Brain microvascular endothelial cell (primary cell): ENCODE results near the gene HSBP1L1.

ENCODE experiments used
- DNase-seq: peaks from one replicate; pipeline ENCODE4 v3.0.0-alpha.2; 2020
- H3K27ac ChIP-seq: fragments of 250-450 bp; sonication (Bioruptor Pico); 2 replicates; pipeline ENCODE4 v1.5.1; 2020; ENCODE audit warnings: mild to moderate bottlenecking, moderate library complexity
- H3K27me3 ChIP-seq: fragments of 250-450 bp; sonication (Bioruptor Pico); replicated peaks from 2 replicates; pipeline ENCODE4 v1.5.1; 2020; ENCODE audit warnings: mild to moderate bottlenecking
- H3K36me3 ChIP-seq: fragments of 250-450 bp; sonication (Bioruptor Pico); replicated peaks from 2 replicates; pipeline ENCODE4 v1.5.1; 2020; ENCODE audit warnings: mild to moderate bottlenecking
- H3K4me3 ChIP-seq: 2 replicates; pipeline ENCODE4 v1.5.1; 2011; ENCODE audit warnings: low read depth, mild to moderate bottlenecking, control low read depth, low read length, moderate library complexity
- in situ Hi-C: cut with HindIII; loops from 2 replicates; pipeline ENCODE4 v1.10.0; 2017; ENCODE audit warnings: low sequenced_read_pairs, low pct_ligation_motif_present
- TF ChIP-seq, protein P1 (sequence below): IDR thresholded peaks from 2 replicates; pipeline ENCODE4 v1.5.1; 2011; ENCODE audit warnings: low read depth, mild to moderate bottlenecking, moderate library complexity, low read length, control low read depth, inconsistent platforms; ENCODE audit errors: missing control alignments

Gene HSBP1L1

DNA sequence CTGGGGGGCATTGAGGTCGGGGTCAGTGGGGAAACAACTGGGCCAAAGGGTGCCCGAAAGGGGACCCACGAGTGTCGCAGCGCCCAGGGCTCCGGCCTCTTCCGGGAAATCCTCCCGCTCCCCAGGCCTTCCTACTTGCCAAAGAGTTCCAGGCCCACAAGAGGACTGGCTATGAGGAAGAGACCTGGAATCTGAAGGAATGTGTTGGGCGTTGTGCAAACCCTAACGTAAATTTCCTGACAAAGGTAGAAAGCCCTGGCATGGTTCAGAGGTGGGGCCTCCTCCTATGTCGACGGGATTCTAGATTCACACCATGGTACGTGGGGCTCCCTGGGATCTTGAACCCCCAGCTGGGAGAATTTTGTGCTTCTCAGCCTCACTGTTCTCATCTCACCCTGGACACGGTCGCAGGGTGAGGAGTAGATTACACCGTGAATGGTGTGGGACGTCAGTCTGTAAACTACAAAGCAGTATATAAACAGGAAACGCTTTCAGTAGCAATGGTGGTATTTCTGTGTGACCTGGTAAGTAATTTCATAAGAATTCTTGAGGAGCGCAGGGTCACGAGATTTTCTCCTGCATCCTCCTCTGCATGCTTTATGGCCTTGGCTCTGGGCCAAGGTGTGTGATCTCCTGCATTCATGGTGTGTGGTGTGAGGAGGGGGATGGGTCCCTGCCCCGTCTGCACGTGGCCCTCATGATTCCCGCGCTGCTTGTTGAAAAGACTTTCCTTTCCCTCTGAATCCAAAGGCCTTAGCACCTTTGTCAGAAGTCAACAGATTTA is 868 bp downstream of the HSBP1L1 start:
- H3K36me3 ChIP-seq = peaks cover under 1% of the 10 kb centered on the region
- peak overlapping the region; percentile 52 for H3K4me3 ChIP-seq
- no peaks in the 10 kb centered on the region for H3K27me3 ChIP-seq
- in situ Hi-C loops = no loop called here
- peak; percentile 61 for DNase-seq
- TF ChIP-seq, protein P1, sequence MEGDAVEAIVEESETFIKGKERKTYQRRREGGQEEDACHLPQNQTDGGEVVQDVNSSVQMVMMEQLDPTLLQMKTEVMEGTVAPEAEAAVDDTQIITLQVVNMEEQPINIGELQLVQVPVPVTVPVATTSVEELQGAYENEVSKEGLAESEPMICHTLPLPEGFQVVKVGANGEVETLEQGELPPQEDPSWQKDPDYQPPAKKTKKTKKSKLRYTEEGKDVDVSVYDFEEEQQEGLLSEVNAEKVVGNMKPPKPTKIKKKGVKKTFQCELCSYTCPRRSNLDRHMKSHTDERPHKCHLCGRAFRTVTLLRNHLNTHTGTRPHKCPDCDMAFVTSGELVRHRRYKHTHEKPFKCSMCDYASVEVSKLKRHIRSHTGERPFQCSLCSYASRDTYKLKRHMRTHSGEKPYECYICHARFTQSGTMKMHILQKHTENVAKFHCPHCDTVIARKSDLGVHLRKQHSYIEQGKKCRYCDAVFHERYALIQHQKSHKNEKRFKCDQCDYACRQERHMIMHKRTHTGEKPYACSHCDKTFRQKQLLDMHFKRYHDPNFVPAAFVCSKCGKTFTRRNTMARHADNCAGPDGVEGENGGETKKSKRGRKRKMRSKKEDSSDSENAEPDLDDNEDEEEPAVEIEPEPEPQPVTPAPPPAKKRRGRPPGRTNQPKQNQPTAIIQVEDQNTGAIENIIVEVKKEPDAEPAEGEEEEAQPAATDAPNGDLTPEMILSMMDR = no peak
- H3K27ac ChIP-seq = peak overlapping the region; percentile 51

DNA sequence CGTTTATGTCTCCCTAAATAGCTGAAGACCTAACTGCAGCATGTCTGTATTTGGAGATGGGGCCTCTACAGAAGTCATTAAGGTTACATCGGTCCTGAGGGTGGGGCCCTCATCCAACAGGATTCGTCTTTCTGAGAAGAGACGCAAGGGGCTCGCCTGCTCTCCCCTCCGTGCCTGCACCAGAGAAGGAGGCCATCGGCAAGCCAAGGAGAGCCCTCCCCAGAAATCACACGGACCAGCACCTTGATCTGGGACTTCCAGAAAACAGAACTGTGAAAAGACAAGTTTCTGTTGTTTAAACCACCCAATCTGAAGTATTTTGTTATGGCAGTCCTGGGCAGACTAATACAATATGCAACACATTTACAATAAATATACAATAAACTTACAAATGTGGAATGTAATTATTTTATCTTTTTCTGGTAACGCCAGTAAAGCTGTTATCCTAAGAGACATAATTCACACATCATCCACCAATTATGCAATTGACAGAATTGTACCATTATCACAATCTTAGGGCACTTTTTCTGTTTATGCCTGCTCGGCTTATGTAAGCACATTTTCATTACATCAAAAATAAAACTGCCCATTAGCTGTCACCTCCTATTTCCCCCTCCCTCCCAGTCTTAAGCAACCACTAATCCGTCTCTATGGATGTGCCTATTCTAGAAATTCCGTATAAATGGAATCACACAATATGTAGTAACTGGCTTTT is 6.1 kb downstream of the HSBP1L1 start:
- H3K4me3 ChIP-seq = no peak overlapping the region
- peaks cover 31% of the 10 kb centered on the region for H3K36me3 ChIP-seq
- no peak for DNase-seq
- H3K27ac ChIP-seq = no peak overlapping the region
- H3K27me3 ChIP-seq = no peaks in the 10 kb centered on the region
- TF ChIP-seq, protein P1 = no peak
- in situ Hi-C loops = no loop called here

DNA sequence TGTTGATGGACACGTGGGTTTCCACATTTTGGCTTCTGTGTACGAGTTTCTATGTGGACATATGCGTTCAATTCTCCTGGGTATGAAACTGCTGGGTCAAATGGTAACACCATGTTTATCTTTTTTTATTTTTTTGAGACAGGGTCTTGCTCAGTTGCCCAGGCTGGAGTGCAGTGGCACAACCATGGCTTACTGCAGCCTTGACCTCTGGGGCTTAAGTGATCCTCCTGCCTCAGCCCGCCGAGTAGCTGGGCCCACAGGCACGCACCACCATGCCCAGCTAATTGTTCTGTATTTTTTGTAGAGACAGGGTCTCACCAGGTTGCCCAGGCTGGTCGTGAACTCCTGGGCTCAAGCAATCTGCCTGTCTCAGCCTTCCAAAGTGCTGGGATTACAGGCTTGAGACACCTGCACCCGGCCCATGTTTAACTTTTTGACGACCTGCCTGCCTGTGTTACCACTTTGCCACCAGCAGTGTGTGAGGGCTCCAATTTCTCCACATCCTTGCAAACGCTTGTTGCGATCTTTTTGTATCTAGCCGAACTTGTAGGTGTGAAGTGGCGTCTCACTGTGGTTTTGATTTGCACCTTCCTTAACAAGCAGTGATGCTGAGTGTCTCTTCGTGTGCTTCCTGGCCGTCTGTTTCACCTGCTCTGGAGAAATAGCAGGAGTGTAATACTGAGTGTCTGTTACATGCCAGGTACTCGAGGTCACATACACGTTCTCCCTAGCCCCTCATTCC is 6.9 kb downstream of the HSBP1L1 start:
- Histone ChIP-seq H3K27ac (no peak overlapping the region), H3K36me3 (peaks cover 31% of the 10 kb centered on the region), H3K4me3 (no peak overlapping the region), H3K27me3 (no peaks in the 10 kb centered on the region)
- DNase-seq = no peak
- in situ Hi-C loops = no loop called here
- TF ChIP-seq, protein P1 = no peak

DNA sequence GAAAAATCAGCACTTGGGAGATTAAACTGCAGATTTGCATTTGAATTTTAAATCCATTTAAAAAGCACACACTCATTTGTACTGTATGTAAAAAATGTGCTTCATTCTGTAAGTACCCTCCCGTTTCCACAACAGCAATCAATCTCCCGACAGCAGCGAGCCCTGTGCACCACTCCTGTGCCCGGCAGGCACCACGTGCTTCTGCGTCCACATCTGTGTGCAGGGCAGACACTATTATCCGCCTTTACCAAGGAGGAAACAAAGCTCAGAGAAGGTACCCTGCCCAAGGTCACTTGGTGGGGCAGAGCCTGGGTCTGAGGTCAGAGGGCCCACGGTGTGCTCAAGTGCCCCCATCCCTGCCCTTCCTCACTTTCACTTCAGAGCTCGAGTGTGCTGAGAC is 7.5 kb downstream of the HSBP1L1 start:
- TF ChIP-seq, protein P1 = no peak
- H3K27ac ChIP-seq = no peak overlapping the region
- in situ Hi-C loops = no loop called here
- H3K36me3 ChIP-seq = peaks cover 31% of the 10 kb centered on the region
- no peak overlapping the region for H3K4me3 ChIP-seq
- no peaks in the 10 kb centered on the region for H3K27me3 ChIP-seq
- DNase-seq = no peak

DNA sequence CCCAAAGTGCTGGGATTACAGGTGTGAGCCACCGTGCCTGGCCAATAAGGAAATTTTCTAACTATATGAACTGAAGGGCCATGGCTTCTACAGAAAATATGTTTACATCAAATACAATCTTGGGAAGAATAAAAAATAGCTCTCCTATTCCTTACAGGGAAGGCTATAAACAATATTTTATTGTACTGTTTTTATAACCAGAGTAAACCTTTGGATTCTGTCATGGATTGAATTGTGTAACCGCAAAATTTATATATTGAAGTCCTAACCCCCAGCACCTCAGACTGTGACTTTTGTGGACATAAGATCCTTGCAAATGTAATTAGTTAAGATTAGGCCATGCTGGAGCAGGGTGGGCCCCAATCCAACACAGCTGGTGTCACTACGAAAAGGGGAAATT is 8.3 kb downstream of the HSBP1L1 start:
- H3K27ac ChIP-seq = no peak overlapping the region
- no peak for DNase-seq
- TF ChIP-seq, protein P1 = no peak
- in situ Hi-C loops = no loop called here
- no peaks in the 10 kb centered on the region for H3K27me3 ChIP-seq
- H3K36me3 ChIP-seq = peaks cover 31% of the 10 kb centered on the region
- no peak overlapping the region for H3K4me3 ChIP-seq
